HG03460 (cell line): ENCODE measurements around the gene LY6G5C.
A peak's percentile ranks its signal among the peaks of the same experiment; 100 is the strongest.
"Not testable (repeated sequence)": the region's sequence is repeated elsewhere in the genome, so short reads cannot be mapped to it uniquely, and the experiment has no call there.

Experiments used
- ATAC-seq: cut with Tn5 transposase; IDR thresholded peaks from one replicate; pipeline ENCODE4 v1.9.1; 2021; ENCODE audit not compliant: unreplicated experiment

The LY6G5C gene

DNA sequence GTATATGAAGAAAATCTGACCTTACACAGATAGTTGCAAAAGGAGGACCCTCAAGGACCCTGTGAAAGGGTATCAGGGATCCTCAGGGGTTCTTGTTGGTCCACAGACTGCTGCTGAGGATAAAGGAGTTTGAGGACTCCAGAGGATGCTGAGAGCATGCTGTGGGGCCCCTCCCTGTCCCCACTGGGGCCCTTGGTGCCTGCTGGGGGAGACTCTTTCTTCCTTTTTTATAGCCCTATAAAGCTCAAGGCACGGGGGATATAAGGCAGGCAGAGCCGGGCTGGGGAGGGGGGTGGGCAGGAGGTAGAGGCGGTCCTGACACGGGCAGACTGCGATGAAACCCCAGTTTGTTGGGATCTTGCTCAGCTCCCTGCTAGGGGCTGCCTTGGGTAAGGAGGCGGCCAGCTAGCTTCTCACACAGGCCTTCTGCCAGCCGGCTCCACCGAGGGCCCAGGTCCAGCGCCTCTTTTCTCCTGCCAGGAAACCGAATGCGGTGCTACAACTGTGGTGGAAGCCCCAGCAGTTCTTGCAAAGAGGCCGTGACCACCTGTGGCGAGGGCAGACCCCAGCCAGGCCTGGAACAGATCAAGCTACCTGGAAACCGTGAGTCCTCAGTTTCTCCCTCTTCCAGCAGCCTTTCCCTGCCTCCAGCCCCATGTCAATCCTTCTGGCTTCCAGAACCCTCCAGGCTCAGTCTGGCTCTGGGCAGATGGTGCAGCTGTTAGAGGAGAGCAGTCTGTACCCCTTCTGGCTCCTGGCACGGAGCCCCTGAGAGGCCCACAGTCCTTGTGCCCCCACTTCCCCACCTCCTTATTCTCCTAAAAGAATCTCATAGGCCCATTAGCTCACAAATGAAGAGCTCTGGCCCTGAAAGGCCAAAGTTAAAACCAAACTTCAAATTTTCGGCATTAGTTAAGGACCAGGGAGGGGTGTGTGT, 34.4 kb upstream of the LY6G5C start, which contains the start of gene LY6G6D:
Gene LY6G6D (plus strand): TSS at position 327 of the 937 bp plus-strand sequence. CDS start 8 bp downstream, at position 335.
- ATAC-seq = no peak

DNA sequence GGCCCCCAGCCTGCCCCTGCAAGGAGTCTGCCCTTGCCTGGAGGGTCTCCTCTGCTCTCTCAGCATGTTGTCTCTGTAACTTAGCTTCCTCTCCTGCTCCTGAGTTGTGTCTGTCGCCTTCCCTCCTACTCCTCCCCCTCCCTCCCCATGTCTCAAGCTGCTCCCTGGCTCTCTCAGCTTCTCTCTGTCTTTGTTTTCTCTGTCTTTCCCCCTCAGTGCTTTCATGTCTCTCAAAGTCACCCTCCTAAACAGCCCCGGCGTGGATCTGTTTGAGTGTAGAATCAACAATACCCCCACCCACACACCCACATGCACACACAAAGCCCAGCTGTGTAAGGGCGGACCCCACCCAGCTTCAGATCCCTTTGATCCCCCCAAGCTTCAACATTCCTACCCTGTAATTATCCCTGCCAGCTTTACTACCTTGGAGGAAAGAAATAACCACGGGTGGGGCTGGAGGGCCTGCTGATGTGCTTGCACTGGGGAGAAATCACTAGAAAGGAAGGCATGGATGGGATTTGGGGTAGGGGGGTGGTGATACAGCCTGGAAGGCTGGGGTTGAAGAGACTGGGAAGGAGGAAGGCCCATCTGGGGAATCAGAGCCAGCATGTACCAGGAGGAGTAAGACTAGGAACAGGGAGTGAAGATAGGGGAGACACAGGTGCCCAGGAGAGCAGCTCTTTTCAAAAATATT, 33.3 kb upstream of the LY6G5C start:
- no peak for ATAC-seq

DNA sequence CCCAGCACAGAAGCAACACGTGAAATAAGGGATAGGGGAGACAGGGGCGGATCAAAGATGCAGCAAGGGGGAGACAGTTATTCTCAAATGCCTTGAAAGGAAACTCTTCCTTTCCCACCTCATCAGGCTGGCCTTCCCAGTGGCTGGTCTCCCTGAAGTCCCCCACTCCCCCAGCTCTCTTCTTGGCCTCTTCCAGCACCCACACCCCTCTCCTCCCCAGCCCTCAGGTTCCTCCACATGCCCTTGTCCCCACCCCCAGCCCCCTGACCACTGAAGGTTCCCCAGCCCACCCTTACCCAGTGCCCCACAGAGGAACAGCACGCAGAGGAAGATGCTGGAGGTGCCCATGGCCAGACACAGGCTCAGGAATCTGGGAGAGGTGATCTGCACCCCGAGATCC, 32.6 kb upstream of the LY6G5C start:
- no peak for ATAC-seq

DNA sequence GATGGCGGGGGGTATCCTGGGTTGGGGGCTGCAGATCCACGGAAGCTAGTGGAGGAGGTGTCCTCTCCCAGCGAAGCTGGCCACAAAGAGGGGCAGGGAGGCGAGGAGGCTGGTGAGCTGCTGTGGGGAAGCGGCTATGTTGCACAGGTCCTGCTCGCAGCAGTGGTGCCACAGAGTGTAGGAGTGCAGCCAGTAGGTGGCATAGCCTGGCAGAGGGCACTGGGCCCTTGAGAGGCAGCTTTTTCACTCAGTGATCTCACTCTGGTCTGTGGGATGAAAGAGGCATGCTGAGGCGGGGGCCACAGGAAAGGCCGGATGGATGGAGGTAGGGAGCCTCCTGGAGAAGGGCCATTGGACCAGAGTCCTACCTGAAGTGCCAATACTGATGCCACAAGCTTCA, 31.4 kb upstream of the LY6G5C start:
- no peak for ATAC-seq

DNA sequence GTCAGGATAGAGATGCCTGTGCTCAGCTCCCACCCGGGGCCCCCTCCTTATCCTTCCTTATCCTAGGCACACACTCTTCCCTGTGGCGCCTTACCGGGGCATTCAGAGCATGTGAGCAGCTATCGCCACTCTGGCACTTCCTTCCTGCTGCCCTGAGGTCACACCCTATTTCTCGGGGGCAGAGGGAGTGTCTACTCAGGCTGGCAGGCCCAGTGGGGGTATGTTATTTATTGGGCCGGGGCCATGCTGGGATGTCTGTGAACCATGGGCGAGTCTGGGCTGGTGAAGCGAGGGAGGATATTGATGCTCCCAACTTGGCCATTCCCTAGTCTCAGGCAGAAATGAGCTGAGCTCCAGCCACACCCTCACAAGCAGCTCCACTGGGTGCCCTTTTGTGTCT, 30.4 kb upstream of the LY6G5C start:
- no peak for ATAC-seq

DNA sequence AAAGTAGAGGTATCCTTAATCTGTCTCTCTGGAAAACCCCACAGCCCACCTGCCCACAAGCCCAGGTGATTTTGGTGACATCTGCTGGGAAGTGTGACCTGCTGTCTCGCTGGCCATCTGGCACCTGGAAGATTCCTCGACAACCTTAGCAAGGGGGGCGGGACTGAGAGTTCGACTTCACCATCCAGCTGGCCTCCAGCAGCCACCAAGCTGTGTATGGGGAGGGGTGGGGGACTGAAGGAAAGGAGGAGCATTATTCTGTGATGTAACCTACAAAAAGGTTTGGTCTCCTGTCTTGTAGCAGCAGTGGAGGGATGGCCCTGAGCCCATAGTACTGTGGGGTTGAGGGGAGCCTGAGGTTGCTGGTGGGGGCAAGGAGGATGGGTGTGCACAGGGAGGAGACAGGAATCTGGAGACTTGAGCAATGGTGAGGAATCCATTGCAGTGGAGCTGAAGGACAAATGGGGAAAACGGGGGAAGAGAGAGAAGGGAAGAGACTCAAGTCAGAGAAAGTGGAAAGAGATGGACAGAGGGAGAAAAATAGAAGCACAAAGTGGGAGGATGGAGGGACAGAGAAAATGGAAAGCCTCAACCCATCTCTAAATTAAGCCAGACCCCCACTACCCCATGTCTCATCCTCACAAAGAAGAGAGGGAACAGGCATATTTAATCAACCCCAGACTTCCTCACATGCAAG, 29.8 kb upstream of the LY6G5C start:
- no peak for ATAC-seq

DNA sequence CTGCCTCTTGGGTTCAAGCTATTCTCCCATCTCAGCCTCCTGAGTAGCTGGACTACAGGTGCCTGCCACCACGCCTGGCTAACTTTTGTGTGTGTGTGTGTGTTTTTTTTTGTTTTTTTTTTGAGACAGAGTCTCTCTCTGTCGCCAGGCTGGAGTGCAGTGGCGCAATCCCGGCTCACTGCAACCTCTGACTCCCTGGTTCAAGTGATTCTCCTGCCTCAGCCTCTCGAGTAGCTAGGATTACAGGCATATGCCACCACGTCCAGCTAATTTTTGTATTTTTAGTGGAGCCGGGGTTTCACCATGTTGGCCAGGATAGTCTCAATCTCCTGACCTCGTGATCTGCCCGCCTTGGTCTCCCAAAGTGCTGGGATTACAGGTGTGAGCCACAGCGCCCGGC, 28.3 kb upstream of the LY6G5C start:
- not testable (repeated sequence) for ATAC-seq

DNA sequence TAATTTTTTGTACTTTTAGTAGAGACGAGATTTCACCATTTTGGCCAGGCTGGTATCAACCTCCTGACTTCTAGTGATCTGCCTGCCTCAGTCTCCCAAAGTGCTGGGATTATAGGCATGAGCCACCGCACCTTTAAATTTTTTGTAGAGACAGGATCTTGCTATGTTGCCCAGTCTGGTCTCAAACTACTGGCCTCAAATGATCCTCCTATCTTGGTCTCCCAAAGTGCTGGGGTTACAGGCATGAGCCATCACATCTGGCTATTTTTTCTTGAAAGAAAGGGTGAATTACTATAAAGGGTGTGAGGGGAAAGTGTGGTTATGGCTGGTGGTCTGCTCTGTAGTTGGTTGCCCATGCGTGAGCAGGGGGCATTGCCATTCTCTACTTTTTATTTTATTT, 27.4 kb upstream of the LY6G5C start:
- ATAC-seq = no peak

DNA sequence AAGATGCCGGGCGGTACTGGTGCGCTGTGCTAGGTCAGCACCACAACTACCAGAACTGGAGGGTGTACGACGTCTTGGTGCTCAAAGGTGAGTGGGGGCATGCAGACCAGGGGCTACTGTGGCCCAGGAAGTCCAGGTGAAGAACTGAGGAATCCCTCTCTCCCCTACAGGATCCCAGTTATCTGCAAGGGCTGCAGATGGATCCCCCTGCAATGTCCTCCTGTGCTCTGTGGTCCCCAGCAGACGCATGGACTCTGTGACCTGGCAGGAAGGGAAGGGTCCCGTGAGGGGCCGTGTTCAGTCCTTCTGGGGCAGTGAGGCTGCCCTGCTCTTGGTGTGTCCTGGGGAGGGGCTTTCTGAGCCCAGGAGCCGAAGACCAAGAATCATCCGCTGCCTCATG, 26.8 kb upstream of the LY6G5C start:
- no peak for ATAC-seq

DNA sequence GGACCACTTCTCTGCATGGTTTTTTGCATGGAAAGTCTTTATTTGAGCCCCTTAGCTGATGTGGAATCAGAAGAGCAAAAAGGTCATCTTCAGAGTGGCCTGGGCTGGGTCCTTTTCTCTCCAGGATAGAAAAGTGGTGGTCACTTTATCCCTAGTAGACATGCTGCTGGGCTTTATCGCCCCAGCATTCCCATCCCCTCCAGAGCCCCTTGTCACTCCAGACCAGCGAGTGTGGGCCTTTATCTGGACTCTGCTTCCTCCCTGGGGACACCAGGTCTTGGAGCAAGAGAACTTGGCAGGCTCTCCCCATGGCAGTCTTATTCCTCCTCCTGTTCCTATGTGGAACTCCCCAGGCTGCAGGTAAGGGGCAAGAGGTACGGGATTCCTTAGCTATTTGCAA, 25.7 kb upstream of the LY6G5C start, which contains the start of gene LY6G6F:
Gene LY6G6F (plus strand): TSS at position 268 of the 400 bp plus-strand sequence. CDS start 41 bp downstream, at position 309.
- no peak for ATAC-seq

DNA sequence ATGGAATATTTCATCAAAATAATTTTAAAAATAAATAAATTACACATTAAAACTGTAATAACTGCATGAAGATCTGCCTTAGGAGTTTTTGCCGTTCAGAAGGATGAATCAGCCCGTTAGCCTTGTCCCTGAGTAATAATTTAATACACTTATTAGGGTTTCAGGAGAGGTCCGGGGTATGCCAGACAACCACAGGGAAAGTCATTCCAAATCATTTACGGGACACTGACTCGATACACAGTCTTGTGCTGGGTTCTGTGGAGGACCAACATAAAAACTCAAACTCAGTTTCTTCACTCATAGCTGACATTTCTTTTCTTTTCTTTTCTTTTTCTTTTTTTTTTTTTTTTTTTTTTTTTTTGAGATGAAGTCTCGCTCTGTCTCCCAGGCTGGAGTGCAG, 25.1 kb upstream of the LY6G5C start:
- no peak for ATAC-seq

DNA sequence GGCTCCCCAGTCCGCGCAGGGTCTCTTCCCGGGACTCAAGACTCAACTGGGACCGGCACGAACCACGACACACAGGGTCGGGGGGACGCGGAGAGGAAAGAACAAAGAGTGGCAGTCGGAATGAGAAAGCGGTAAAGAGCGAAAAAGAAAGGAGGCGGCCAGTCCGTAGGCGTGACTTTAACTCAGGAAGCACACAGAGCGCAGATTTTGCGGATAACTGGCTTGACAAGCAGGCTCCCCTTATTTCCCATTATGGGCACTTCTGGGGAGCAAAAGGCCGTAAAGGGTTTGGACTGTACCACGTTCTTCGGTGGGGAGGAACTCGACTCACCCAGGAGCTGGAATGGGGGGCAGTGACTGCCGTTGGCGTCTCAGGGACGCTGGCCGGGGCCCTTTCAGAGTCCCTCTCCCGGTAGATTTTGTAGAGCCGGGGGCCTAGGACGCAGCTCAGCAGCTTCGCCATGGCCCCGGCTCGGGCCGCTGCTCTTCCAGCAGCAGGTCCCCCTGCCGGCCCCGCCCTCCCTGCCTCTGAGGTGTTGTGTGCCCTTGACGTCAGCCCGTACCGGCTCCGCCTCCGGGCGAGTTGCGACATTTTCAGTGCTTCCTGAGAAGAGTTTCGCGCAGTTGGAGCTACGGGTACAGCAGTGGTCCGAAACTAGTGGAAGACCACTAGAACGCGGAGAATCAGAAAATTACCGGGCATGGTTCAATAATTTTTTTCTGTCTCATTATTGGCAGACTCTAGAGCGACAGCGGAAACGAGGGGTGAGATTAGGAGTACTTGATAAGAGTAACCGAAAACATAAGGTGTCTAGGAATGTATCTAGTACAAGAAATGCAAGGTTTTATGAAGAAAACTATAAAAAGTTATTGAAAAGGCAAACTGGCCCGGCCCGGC, 22.2 kb upstream of the LY6G5C start, which contains the start of gene ABHD16A:
Gene ABHD16A (minus strand): TSS at position 506 of the 898 bp plus-strand sequence. CDS start 43 bp downstream, at position 463.
- ATAC-seq = peak; percentile 85

DNA sequence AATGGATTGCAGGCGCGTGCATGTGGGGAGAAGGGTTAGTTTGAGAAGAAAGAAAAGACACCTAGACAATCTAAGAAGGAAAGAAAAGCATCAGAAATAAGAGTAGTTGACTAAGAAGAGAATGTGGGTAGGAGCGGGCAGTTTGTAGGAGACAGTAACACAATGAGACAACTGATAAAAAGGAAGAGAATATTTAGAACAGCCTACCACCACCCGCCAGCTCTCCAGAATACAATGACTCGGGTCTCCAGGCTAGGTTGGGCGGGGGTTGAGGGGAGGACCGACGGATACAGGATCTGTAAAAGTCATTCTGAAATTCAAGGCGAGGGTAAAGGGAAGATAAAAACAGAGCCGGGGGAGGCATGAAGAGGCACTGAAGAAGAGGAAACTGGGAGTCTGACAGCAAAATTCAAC, 21.5 kb upstream of the LY6G5C start:
- no peak for ATAC-seq

DNA sequence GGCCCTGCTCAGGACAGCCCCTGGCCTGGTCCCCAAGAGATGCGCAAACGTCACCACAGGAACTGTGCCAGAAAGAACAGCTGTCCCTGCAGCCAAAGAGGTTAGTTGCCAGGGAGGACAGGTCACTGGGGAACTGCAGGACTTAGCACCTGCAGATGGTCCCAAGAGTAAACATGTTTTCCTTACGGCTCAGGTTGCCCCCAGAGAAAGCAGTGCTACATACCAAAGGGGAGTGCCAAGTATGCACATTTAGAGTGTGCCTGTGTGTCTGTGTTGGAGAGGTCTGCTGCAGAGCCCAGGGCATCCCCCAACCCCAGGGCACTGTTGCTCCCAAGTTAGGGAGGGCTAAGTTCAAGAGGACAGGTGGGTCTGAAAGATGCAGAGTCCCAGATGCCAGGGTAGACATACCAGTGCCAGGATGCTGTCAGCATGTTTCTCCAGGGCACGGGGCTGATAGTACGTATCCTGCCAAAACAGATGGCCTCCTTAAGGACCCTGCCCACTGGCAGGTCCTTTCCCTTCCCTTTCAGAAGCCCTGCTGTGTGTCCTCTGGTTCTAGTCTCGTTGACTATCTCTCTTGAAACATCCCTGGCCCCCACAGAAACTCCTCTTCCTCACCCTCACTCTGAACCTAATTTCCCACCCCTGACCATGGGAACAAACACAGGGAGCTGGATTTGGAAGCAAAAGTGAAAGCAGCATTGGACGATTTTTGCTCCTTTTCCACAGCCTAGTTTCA, 21.0 kb upstream of the LY6G5C start:
- ATAC-seq = no peak

DNA sequence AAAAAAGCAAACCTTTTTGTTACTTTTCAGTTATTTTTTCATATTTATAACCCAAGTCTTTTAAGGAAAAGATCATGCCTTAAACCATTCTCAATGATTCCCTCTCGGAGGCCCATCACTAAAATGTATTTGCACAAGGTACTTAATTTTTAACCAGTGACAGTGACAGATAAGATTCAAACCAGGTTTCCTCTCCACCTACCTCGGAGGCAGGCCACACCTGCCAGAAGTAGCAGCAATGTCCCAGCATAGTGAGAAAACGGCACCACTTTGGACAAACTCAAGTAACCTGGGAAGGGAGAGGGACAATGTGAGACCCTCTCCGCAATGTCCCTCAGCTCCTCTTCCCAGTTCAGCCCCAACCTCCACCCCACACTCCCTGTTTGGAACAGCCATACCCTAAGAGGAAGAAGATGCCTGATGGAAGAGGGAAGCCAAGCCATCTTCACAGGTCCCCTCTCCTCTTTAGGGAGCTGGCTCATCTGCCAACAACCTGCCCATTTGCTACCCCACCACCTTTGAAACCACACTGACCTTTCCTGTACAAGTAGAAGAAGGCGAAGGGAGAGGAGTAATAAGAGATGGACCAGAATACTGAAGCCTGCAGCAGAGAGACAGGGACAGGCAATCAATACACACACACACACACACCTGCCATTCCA, 20.0 kb upstream of the LY6G5C start:
- no peak for ATAC-seq

DNA sequence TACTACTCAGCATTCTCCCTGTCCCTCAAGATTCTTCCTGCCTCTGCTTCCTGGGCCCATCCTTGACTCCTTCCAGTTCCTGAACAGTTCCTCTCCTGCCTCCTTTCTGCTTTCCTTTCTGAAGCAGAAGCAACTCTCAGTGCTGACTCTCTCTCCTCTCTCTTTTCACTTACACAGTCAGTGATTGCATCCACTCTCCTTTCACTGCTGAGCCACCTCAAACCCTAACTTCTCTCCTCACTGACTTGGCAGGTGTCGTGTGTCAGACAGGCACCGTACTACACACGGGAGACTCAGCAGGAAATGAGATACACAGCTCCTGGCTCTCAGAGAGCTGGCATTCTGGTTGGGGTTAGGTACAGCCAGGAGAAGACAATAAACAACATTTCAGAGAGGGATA, 16.7 kb upstream of the LY6G5C start:
- no peak for ATAC-seq

DNA sequence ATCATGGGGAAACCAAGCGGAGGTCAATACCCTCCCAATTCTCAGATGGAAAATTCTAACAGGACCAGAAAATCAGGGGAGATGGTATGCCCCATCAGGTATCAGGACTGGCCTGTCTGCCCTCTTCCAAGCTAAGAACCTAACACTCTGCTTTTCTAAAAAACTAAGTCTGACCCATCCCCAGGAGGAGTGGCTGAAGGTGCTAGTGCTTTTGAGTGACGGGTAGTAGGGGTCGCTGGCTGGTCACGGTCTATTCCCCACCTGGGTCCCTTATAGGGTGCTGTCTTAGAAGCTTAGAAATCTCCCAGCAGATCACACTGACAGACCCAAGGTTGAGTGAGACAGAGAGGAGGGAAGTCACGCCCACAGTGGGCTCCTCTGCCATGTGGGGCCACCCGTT, 12.7 kb upstream of the LY6G5C start:
- ATAC-seq = no peak

DNA sequence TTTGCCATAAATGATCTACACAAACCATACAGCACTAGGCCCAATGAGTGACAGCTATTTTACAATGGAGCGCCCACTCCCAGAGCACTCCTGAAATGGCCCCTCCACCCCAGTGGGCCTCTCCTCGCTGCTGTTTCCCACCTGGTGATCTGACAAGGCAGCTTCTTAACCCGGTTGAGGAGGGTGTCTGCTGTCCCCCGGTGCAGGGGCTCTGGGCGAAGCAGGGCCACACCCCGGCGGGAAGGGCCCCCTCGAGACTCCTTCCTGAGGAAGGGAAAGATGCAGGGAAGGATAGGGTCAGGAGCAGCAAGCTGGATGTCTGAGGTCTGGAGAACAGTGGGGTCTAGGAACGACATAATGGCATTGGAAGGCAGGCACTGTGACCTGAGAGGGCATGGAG, 12.0 kb upstream of the LY6G5C start:
- no peak for ATAC-seq

DNA sequence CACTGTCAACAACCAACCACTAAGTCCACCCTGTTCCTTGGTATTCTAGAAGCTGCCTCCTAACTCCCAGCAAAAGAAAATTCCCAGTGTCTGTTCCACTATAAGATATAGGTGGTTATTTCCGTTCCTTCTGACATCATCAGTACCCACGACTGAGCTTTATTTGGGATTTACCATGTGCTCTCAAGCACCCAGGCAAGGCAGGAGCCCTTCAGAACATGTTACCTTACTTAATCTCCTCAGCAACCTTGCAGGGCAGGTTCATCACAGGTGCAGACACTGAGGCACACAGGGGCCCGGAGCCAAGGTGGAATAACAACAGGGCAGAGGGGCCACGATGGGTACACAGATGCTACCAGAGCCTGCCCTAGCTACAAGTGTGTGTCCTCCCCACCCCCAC, 11.5 kb upstream of the LY6G5C start:
- no peak for ATAC-seq
